AG09309 (cell line): ENCODE measurements around the gene CARMIL3.

Source experiments
- DNase-seq: peaks from one replicate; pipeline ENCODE4 v3.0.0-alpha.2; 2010; ENCODE audit warnings: low read depth
- H3K4me3 ChIP-seq: 2 replicates; pipeline ENCODE4 v1.5.1; 2011; ENCODE audit warnings: mild to moderate bottlenecking, low read depth, low read length, moderate library complexity; ENCODE audit not compliant: control insufficient read depth
- CTCF ChIP-seq: IDR thresholded peaks from 2 replicates; pipeline ENCODE4 v1.5.1; 2011; ENCODE audit warnings: mild to moderate bottlenecking, low read depth, low read length, inconsistent platforms; ENCODE audit not compliant: insufficient read depth, control insufficient read depth; ENCODE audit errors: missing control alignments

Gene CARMIL3

GRCh38 chr14:24082411-24083080, 30.7 kb downstream of the CARMIL3 start:
- no peak for DNase-seq
- H3K4me3 ChIP-seq = no peak overlapping the region
- TF ChIP-seq CTCF = no peak

- no peak overlapping the region for H3K4me3 ChIP-seq
- TF ChIP-seq CTCF = no peak
- DNase-seq = no peak
Measured at GRCh38 chr14:24083462-24083861, 31.7 kb downstream of the CARMIL3 start.

DNA sequence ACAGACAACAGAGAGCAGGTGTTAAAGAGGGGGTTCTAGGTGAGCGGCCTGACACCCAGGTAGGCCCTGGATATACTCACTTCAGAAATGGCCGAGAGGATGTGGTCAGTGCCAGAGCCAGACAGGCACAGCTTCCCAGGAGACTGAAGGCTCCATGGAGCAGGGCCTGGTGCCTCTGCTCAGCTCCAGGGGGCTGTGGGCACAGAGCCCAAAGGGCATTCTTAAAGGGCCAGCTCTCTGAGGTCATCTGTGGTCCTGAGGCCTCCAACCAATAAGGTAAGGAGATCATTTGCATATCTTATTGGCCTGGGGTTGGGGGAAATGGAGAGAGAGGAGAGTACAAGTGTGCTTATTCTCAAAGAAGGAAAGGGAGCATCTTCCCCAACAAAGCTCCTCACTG, 32.6 kb downstream of the CARMIL3 start:
- H3K4me3 ChIP-seq = no peak overlapping the region
- no peak for DNase-seq
- no peak for TF ChIP-seq CTCF

DNA sequence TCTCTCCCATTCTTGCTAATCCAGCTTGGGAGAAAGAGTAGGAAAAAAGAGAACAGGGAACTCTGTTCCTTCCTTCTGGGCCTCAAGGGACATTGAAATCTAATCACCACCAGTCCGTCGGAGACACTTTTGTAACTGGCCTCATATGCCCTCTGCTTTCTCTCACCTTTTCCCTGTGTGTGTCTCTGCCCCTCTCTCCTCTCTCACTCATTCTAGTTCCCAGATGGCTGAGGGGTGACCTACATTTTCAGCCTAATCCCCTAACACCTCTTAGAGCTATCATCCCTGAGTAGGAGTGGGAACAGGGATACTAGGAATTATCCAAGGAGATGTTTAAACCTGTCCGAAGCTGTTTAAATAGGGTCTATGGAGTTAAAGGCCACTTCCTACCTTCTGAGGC, 33.4 kb downstream of the CARMIL3 start:
- H3K4me3 ChIP-seq = no peak overlapping the region
- no peak for TF ChIP-seq CTCF
- no peak for DNase-seq

- no peak for DNase-seq
- H3K4me3 ChIP-seq = no peak overlapping the region
- TF ChIP-seq CTCF = no peak
Measured at GRCh38 chr14:24086193-24086955, 34.6 kb downstream of the CARMIL3 start.

DNA sequence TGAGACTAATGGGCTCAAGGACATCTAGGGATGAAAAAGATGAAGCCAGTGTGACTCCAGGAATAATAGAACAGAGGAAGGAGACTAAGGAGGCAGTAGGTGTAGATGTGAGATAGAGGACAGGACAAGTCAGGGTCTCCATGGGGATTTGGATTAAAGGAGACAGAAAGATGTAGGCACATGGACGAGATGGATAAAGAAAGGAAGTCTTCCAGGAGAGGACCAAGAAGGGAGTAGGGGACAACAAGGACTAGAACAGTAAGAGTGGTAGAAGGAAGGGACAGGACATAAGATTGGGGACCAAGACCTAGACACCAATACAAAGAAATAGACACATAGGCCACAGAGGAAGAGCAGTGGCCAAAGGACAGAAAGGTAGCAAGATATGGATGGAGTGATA, 35.2 kb downstream of the CARMIL3 start:
- no peak overlapping the region for H3K4me3 ChIP-seq
- no peak for DNase-seq
- TF ChIP-seq CTCF = no peak
